Keratinocyte (primary cell): ENCODE results near the gene TRAPPC6A. TPM values are rescaled to one million over a fixed set of nuclear protein-coding genes. Genes with fewer than 3 reads are reported as not detected.

ENCODE experiments used
- DNase-seq: peaks from one replicate; pipeline ENCODE4 v3.0.0-alpha.2; 2011; ENCODE audit warnings: low read depth, missing footprints, low spot score
- FAIRE-seq: peaks from 2 replicates; lab custom pipeline; 2011; peaks lifted over from hg19 to GRCh38; lab: Jason Lieb, UNC
- H2AFZ ChIP-seq: 2 replicates; pipeline ENCODE4 v1.6.0; 2012; ENCODE audit warnings: low read length, control low read depth, inconsistent platforms; ENCODE audit not compliant: control insufficient read depth
- H3K27ac ChIP-seq: 2 replicates; pipeline ENCODE4 v1.5.1; 2011; ENCODE audit warnings: low read length; ENCODE audit not compliant: control insufficient read depth, insufficient read depth
- H3K27me3 ChIP-seq: 3 replicates; pipeline ENCODE4 v1.6.0; 2011; ENCODE audit warnings: low read length; ENCODE audit not compliant: control insufficient read depth, insufficient read depth; ENCODE audit errors: extremely low read depth
- H3K36me3 ChIP-seq, 2 experiments: 2 replicates in 1 of 2; 3 replicates in 1 of 2; pipeline ENCODE4 v1.5.1; 2011; ENCODE audit warnings: low read length in 2 of 2, mild to moderate bottlenecking in 1 of 2; ENCODE audit not compliant: control insufficient read depth in 2 of 2, insufficient read depth in 2 of 2; ENCODE audit errors: extremely low read depth in 1 of 2
- H3K4me1 ChIP-seq: 3 replicates; pipeline ENCODE4 v1.5.1; 2011; ENCODE audit warnings: low read length; ENCODE audit not compliant: control insufficient read depth, insufficient read depth; ENCODE audit errors: extremely low read depth
- H3K4me2 ChIP-seq: 3 replicates; pipeline ENCODE4 v1.6.0; 2011; ENCODE audit warnings: low read depth, low read length; ENCODE audit not compliant: control insufficient read depth, insufficient read depth; ENCODE audit errors: extremely low read depth
- H3K4me3 ChIP-seq, 3 experiments: fragments of 200-600 bp in 1 of 3; sonication (generic) in 1 of 3; 2 replicates in 2 of 3; 3 replicates in 1 of 3; pipeline ENCODE4 v1.5.1; 2011 to 2016; ENCODE audit warnings: low read length in 3 of 3, mild to moderate bottlenecking in 3 of 3, control low read depth in 2 of 3, inconsistent platforms in 1 of 3, low read depth in 1 of 3, mixed read lengths in 1 of 3, mixed run types in 1 of 3, moderate library complexity in 1 of 3; ENCODE audit not compliant: control insufficient read depth in 2 of 3, insufficient read depth in 2 of 3; ENCODE audit errors: extremely low read depth in 1 of 3
- H3K79me2 ChIP-seq: 2 replicates; pipeline ENCODE4 v1.6.0; 2012; ENCODE audit warnings: low read length; ENCODE audit not compliant: control insufficient read depth, insufficient read depth
- H3K9ac ChIP-seq: 3 replicates; pipeline ENCODE4 v1.6.0; 2011; ENCODE audit warnings: low read length; ENCODE audit not compliant: control insufficient read depth, insufficient read depth; ENCODE audit errors: extremely low read depth
- H3K9me1 ChIP-seq: 3 replicates; pipeline ENCODE4 v1.6.0; 2011; ENCODE audit warnings: low read length; ENCODE audit not compliant: control insufficient read depth, insufficient read depth; ENCODE audit errors: extremely low read depth
- H3K9me3 ChIP-seq: 2 replicates; pipeline ENCODE4 v1.5.1; 2012; ENCODE audit warnings: low read depth, low read length; ENCODE audit not compliant: control insufficient read depth
- H4K20me1 ChIP-seq: 3 replicates; pipeline ENCODE4 v1.6.0; 2011; ENCODE audit warnings: low read length; ENCODE audit not compliant: control insufficient read depth, insufficient read depth; ENCODE audit errors: extremely low read depth
- EZH2 ChIP-seq: IDR thresholded peaks from one replicate; pipeline ENCODE4 v1.6.1; 2012; ENCODE audit warnings: inconsistent platforms, mild to moderate bottlenecking, low read length, moderate library complexity
- dilution Hi-C: fragments of 300-500 bp; cut with MboI; formaldehyde crosslinking; loops from one replicate; pipeline ENCODE4 v1.7.0; 2020; ENCODE audit warnings: low sequenced_read_pairs; ENCODE audit not compliant: extremely low pct_ligation_motif_present
- polyA plus RNA-seq, 5 experiments: library from polyadenylated mRNA; depleted of rRNA in 3 of 5; stranded (reverse) in 3 of 5; stranded (forward) in 1 of 5; unstranded in 1 of 5; fragments of >200 nt; gene quantifications; 1 replicate in 1 of 5; 2 replicates in 3 of 5; 3 replicates in 1 of 5; pipeline versions ENCODE4 v1.2.1 to v1.2.3, GENCODE V29; 2011 to 2012; ENCODE audit warnings: missing spikeins in 2 of 5, low read depth in 1 of 5, low replicate concordance in 1 of 5
- TF ChIP-seq, protein P1 (sequence below), 3 experiments: IDR thresholded peaks in 1 of 3; conservative IDR thresholded peaks in 1 of 3; optimal IDR thresholded peaks in 1 of 3; 2 replicates in 2 of 3; 3 replicates in 1 of 3; pipeline versions ENCODE3 to v1.5.1; 2011; ENCODE audit warnings: low read length in 3 of 3, mild to moderate bottlenecking in 3 of 3, moderate library complexity in 2 of 3, control low read depth in 1 of 3, inconsistent platforms in 1 of 3; ENCODE audit not compliant: insufficient read depth in 2 of 3; ENCODE audit errors: extremely low read depth in 1 of 3

TRAPPC6A gene
- polyA plus RNA-seq, 1 donor (not counting 4 experiments of a cell fraction or from before 2014, with no cell fraction given) = 4.7 TPM

DNA sequence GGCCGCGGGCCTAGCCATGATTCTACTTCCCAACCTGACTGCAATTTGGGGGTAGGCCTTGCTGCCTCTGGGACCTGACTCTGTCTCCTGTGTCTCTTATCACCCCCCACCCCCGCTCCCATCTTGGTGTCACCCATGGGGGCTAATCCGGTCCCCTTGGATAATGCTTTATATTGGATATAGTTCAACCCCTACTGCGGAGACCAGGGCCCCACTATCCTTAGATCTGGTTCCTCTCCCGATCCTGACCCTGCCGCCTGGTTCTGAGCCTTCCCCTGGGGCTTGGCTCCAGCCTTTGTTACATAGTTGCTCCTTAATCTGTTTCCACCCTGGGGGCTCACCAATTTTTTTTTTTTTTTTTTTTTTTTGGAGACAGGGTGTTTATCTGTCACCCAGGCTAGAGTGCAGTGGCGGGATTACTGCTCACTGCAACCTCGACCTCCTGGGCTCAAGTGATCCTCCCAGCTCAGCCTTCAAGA lies 1.9 kb upstream of the TRAPPC6A start:
- H2AFZ ChIP-seq = no peak overlapping the region
- FAIRE-seq = no peak

GRCh38 chr19:45179072-45179891 lies 1.2 kb upstream of the TRAPPC6A start:
- TF ChIP-seq, protein P1, sequence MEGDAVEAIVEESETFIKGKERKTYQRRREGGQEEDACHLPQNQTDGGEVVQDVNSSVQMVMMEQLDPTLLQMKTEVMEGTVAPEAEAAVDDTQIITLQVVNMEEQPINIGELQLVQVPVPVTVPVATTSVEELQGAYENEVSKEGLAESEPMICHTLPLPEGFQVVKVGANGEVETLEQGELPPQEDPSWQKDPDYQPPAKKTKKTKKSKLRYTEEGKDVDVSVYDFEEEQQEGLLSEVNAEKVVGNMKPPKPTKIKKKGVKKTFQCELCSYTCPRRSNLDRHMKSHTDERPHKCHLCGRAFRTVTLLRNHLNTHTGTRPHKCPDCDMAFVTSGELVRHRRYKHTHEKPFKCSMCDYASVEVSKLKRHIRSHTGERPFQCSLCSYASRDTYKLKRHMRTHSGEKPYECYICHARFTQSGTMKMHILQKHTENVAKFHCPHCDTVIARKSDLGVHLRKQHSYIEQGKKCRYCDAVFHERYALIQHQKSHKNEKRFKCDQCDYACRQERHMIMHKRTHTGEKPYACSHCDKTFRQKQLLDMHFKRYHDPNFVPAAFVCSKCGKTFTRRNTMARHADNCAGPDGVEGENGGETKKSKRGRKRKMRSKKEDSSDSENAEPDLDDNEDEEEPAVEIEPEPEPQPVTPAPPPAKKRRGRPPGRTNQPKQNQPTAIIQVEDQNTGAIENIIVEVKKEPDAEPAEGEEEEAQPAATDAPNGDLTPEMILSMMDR (optimal IDR thresholded peaks at IDR 0.05 in 1 of 3, IDR thresholded peaks at IDR 0.05 in 1 of 3, conservative IDR thresholded peaks at IDR 0.05 in 1 of 3; ENCODE audit: extremely low read depth in 1 of 3, insufficient read depth in 2 of 3, low read length in 3 of 3) = no peak
- no peak for TF ChIP-seq EZH2
- H3K9me3 ChIP-seq = no peaks in the 10 kb centered on the region
- FAIRE-seq = no peak

More for the DNA sequence above, 1.9 kb upstream of the TRAPPC6A start:
- no peak for DNase-seq
- no peaks in the 10 kb centered on the region for H4K20me1 ChIP-seq
- dilution Hi-C loops = no loop called here
- H3K9me1 ChIP-seq = no peaks in the 10 kb centered on the region
- H3K27me3 ChIP-seq = no peaks in the 10 kb centered on the region
- no peaks in the 10 kb centered on the region for H3K9me3 ChIP-seq
- H3K36me3 ChIP-seq = peaks cover 0 to 4% of the 10 kb centered on the region in 2 experiments
- peak overlapping the region; percentile 95 for H3K9ac ChIP-seq
- peak overlapping the region; percentile 83 to 99 (median 94) for H3K4me3 ChIP-seq
- peaks cover 20% of the 10 kb centered on the region for H3K79me2 ChIP-seq
- H3K4me2 ChIP-seq = peak overlapping the region; percentile 74
- peak overlapping the region; percentile 99 for H3K27ac ChIP-seq
- peaks cover 20% of the 10 kb centered on the region for H3K4me1 ChIP-seq
- no peak for TF ChIP-seq EZH2

More at GRCh38 chr19:45179072-45179891, 1.2 kb upstream of the TRAPPC6A start:
- Histone ChIP-seq H3K4me3 (peak overlapping the region; percentile 83 to 99 (median 94)), H3K36me3 (peaks cover 0 to 4% of the 10 kb centered on the region in 2 experiments), H2AFZ (peak overlapping the region; percentile 99), H3K27me3 (no peaks in the 10 kb centered on the region), H3K27ac (peak overlapping the region; percentile 99), H3K9me1 (no peaks in the 10 kb centered on the region), H4K20me1 (no peaks in the 10 kb centered on the region), H3K9ac (peak overlapping the region; percentile 95), H3K79me2 (peaks cover 20% of the 10 kb centered on the region), H3K4me1 (peaks cover 20% of the 10 kb centered on the region), H3K4me2 (peak overlapping the region; percentile 74)
- DNase-seq = no peak
- dilution Hi-C loops = no loop called here
